GM08714 (cell line): ENCODE data around the gene LARGE1.
"Not testable (repeated sequence)": the region's sequence is repeated elsewhere in the genome, so short reads cannot be mapped to it uniquely, and the experiment has no call there.

Experiments used
- H3K4me3 ChIP-seq: fragments of 200-500 bp; sonication (Bioruptor generic); 2 replicates; pipeline ENCODE4 v1.5.1; 2014; ENCODE audit warnings: mild to moderate bottlenecking, low read length, inconsistent platforms
- ZNF274 ChIP-seq: IDR thresholded peaks from 2 replicates; pipeline ENCODE4 v1.6.1; 2012; ENCODE audit warnings: mild to moderate bottlenecking, low read depth, low read length

Gene LARGE1

GRCh38 chr22:33570110-33570509, 350.2 kb downstream of the LARGE1 start:
- TF ChIP-seq ZNF274, result no peak
- no peak overlapping the region for H3K4me3 ChIP-seq

DNA sequence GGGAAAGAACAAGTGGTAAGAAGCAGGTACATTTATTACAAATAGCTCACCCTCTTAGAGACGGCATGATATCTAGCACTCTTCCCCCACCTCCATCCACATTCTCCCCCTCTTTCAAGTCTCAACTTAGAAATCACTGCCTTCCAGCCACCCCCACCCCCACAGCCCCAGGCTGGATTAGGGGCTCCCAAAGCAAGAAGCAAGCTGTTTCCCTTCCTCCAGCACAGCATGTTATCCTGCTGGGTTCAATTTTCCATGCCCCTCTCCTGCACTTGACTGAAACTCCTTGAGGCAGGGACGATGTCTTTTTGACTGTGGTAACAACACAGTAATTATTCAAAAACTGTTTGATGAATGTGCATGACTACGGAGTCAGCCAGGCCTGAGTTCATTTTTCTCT, 350.7 kb downstream of the LARGE1 start:
- TF ChIP-seq ZNF274, result no peak
- H3K4me3 ChIP-seq, result no peak overlapping the region

DNA sequence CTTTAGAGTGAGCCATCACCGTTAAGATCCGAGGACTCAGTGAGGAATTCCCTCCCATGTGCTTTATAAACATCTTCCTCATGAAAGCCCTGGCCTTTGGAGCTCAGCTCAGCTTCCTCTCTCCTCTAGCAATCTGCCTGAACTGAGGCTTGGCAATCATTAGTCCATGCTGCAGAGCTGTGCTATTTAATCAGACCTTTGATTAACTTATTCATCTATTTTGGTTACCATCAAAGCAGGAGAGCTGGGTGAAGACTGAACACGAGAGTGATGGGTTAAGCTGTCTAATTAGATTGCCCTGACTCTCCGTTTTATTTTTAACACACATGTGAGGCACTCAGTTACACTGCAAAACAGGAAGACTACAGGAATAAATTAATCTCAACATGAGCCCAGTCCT, 351.3 kb downstream of the LARGE1 start:
- no peak for TF ChIP-seq ZNF274
- H3K4me3 ChIP-seq, result peak overlapping the region; percentile 39; the same call in 1 of the 2 replicates

GRCh38 chr22:33566495-33566894, 353.8 kb downstream of the LARGE1 start:
- H3K4me3 ChIP-seq, result not testable (repeated sequence)

- TF ChIP-seq ZNF274, result no peak
- no peak overlapping the region for H3K4me3 ChIP-seq
Measured at GRCh38 chr22:33565580-33565995, 354.7 kb downstream of the LARGE1 start.

- TF ChIP-seq ZNF274, result no peak
- no peak overlapping the region for H3K4me3 ChIP-seq
Measured at GRCh38 chr22:33564683-33565082, 355.6 kb downstream of the LARGE1 start.

DNA sequence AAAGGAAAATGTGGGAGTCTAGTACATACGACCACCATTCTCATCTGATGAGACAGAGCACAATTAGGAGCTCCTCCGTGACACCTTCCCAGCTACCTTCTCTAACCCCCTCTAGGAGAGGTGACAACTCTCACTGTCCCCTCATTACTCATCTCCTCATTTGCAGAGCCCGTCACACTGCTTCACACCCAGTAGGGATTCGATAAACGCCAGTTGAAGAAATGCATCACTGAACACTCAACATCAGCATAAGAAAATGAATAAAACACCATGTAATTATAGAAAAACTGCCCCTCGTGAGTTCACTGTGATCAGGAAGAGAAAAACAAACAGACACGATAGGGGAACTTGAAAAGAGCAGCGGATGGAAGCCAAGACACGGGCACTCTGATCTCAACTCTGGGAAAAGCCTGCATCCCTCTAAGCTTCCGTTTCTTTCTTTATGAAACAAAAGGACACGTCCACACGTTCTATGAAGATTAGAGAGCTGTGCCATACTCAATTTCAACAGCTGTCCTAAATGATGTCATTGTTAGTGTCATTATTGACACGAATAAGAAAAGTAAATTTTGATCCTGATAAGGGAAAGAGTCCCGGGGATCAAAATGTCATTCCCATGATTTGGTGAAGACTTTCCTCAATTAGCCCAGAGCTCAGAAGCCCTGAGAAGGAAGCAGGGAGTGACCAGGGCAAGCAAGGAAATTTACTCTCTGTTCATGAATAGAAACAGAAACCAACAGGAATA, 356.9 kb downstream of the LARGE1 start:
- H3K4me3 ChIP-seq, result no peak overlapping the region
- TF ChIP-seq ZNF274, result no peak

DNA sequence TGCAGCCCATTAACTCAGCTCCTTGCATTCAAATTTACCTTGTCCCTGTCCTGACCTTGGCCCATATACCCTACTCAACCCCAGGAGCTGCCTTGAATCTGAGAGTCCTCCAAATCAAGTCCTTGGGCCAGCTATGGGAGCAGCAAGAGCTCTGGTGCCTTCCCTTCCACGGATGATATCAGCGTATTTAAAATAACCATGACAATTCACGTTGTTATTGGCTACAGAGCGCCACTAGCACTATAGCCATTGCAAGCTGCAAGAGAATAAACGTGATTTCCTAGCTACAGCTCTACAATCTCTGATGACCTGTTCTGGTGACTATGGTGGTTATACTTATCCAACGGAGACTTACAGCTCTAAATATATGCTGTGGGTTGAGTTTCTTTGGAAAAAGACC, 357.8 kb downstream of the LARGE1 start:
- TF ChIP-seq ZNF274, result no peak
- no peak overlapping the region for H3K4me3 ChIP-seq

DNA sequence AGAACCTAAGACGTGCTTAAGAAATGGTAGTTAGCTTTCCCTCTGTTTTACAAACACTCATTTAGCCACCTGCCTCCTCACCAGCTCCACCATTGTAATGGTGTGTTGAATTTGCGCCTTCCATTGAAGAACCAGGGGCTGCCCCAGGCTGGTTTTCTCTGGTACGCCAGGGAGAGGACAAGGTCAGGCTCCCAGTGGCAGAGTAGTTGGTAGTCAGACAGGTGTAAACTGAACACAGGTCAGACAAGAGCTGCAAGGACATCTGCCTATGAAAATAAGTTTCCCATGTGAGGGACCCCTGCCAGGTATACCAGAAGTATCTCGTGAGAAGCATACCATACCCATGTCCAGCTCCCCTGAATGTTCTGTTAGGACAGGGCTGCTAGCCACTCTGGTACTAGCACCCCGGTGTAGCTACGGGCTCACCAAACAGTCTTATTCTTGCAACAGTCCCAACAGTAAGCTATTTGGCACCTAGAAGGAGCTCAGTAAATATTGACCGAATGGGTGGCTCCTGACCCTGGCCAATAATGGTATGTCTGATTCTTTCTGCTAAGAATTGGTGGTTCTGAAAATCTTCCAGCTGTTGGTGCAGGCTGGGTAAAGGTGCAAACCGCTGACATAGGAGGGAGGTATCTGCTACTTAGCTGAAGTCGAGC, 359.0 kb downstream of the LARGE1 start:
- TF ChIP-seq ZNF274, result no peak
- no peak overlapping the region for H3K4me3 ChIP-seq

- no peak for TF ChIP-seq ZNF274
- H3K4me3 ChIP-seq, result no peak overlapping the region
Measured at GRCh38 chr22:33557836-33558235, 362.4 kb downstream of the LARGE1 start.

DNA sequence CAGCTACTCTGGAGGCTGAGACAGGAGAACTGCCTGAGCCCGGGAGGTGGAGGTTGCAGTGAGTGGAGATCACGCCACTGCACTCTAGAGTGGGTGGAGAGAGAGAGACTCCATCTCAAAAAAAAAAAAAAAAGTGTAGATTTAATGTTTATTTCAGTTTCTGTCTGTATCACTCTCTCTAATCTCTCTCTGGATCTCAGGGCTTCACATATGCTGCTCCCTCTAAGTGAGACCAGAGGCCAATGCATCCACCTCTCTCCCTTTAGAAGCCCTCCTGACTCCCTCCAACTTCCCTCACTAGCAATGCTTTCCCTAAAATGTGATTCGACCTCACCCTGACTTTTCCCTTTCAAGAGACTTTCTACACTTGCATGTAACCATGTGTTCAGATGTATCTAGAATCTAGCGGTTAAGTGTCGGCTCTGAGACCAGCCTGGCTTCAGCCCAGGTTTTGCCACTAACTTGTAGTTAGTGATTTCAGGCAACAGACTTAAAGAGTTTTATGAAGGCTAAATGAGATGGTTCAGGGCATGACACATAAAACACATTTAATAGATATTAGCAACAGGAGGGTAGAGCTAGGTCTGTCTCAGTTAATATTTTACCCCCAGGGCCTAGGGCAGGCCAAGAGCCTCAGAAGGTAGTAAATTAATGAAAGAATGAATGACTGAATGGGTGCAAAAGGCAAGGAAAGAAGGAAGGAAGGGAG, 364.3 kb downstream of the LARGE1 start:
- TF ChIP-seq ZNF274, result no peak
- no peak overlapping the region for H3K4me3 ChIP-seq

DNA sequence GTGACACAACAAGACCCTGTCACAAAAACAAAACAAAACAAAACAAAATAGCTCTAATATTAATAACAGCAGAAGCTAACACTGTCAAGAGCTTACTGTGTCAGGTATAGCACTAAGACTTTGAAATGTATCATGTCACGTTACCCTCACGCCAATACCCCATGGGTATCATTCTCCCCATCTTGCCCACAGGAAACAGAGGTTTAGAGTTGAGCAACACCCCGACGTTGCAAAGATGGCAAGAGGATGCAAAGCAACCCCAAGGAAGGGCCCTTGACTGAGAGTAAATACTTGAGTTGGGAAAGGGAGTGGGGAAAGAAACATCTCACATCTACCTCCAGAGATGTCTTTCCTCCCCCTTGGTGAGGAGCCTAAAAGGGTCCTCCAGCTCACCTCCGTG, 366.8 kb downstream of the LARGE1 start:
- H3K4me3 ChIP-seq, result no peak overlapping the region
- TF ChIP-seq ZNF274, result no peak

GRCh38 chr22:33544707-33545106, 375.6 kb downstream of the LARGE1 start:
- H3K4me3 ChIP-seq, result no peak overlapping the region
- TF ChIP-seq ZNF274, result no peak

DNA sequence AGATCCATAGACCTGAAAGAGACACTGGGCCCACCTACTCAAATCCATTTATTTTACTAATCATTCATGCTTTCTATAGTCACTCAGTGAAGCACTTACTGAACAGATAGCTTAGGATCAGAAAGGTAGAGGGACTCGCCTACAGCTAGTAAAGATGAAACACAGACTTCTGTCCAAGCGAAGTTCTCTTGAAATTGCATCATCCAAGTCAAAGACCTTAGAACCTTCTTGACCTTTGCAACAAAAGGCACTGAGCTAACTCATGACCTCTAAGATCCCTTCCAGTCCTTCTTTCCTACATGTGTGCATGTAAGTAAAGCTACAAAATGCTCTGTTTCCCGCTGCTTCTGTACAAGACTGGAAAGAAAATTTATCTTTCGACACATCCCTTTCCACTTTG, 377.6 kb downstream of the LARGE1 start:
- H3K4me3 ChIP-seq, result no peak overlapping the region
- TF ChIP-seq ZNF274, result no peak

DNA sequence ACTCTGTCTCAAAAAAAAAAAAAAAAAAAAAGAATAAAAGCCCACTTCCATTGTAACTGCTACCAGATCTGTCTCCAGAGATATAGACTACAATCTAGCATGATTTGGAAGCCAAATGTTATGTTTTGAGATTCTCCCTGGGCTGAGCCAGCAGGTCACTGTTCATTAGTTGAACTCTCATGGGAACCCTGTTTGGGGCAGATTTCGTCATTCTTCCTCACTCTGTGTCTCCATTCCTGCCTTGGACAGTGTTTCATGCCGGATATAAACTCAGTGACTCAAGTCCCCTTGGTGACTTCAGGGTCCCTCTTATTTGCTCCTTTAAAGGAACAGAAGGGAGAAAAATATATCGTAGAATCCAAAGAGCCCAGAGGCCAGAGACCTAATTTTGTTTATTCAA, 378.1 kb downstream of the LARGE1 start:
- no peak overlapping the region for H3K4me3 ChIP-seq
- TF ChIP-seq ZNF274, result no peak
